H1 (cell line): ENCODE data around the gene RAD51C.

Source experiments
- CHD1 ChIP-seq: IDR thresholded peaks from 2 replicates; pipeline ENCODE4 v1.6.1; 2012; ENCODE audit warnings: low read depth, low read length, improper control_type of control experiment
- EZH2 ChIP-seq: fragments of 200-600 bp; sonication (generic); IDR thresholded peaks from 2 replicates; pipeline ENCODE4 v1.7.1; 2012; ENCODE audit warnings: low read depth, mild to moderate bottlenecking, moderate library complexity, low read length, inconsistent platforms; ENCODE audit not compliant: severe bottlenecking
- RXRA ChIP-seq: IDR thresholded peaks from 2 replicates; pipeline ENCODE4 v1.6.1; 2011; ENCODE audit warnings: low read depth, mild to moderate bottlenecking, low read length, moderate library complexity; ENCODE audit not compliant: insufficient read depth
- SIN3A ChIP-seq, 2 experiments: IDR thresholded peaks in 1 of 2; conservative IDR thresholded peaks in 1 of 2; 2 replicates each; pipeline ENCODE4 v1.6.1; 2011 to 2012; ENCODE audit warnings: low read length in 2 of 2, improper control_type of control experiment in 1 of 2, low read depth in 1 of 2, mild to moderate bottlenecking in 1 of 2
- TF ChIP-seq, protein P1 (sequence below): IDR thresholded peaks from 2 replicates; pipeline ENCODE4 v1.6.1; 2011; ENCODE audit warnings: low read length, improper control_type of control experiment

DNA sequence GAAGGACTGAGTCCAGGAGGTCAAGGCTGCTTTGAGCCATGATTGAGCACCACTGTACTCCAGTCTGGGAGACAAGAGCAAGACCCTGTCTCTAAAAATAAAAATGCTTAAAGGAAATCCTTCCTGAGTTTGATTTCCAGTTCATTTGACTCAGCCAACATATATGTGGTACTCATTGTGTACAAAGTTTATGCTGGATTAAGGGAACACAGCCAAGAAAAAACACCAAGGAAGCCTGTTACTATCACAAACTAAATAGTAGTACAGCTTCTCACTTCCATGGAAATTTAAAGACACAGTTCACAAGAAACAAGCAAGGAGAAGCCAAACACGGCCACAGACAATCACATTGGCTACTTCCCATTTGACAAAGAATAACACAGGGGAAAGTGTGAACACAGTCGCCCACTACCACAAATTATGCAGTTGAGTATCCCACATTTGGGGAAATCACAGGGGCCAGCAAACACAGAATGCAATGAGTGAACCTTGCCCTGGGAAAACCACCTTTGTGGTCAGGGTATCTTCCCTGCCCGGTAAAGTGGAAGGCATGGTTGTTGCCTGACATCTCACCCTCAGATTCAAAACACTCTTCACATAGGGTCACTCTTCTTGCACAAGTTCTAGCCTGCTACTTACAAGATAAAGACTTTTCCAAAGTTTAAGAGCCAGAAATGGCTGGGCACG lies 15.1 kb upstream of the RAD51C start:
- TF ChIP-seq CHD1 (no peak), EZH2 (no peak), RXRA (no peak), SIN3A (conservative IDR thresholded peaks at IDR 0.05 in 1 of 2, IDR thresholded peaks at IDR 0.05 in 1 of 2; ENCODE audit: low read depth in 1 of 2, low read length in 2 of 2) (no peak)
- TF ChIP-seq, protein P1, sequence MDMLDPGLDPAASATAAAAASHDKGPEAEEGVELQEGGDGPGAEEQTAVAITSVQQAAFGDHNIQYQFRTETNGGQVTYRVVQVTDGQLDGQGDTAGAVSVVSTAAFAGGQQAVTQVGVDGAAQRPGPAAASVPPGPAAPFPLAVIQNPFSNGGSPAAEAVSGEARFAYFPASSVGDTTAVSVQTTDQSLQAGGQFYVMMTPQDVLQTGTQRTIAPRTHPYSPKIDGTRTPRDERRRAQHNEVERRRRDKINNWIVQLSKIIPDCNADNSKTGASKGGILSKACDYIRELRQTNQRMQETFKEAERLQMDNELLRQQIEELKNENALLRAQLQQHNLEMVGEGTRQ: no peak
